ENCODE data around the gene ITGB2.

The ITGB2 gene

DNA sequence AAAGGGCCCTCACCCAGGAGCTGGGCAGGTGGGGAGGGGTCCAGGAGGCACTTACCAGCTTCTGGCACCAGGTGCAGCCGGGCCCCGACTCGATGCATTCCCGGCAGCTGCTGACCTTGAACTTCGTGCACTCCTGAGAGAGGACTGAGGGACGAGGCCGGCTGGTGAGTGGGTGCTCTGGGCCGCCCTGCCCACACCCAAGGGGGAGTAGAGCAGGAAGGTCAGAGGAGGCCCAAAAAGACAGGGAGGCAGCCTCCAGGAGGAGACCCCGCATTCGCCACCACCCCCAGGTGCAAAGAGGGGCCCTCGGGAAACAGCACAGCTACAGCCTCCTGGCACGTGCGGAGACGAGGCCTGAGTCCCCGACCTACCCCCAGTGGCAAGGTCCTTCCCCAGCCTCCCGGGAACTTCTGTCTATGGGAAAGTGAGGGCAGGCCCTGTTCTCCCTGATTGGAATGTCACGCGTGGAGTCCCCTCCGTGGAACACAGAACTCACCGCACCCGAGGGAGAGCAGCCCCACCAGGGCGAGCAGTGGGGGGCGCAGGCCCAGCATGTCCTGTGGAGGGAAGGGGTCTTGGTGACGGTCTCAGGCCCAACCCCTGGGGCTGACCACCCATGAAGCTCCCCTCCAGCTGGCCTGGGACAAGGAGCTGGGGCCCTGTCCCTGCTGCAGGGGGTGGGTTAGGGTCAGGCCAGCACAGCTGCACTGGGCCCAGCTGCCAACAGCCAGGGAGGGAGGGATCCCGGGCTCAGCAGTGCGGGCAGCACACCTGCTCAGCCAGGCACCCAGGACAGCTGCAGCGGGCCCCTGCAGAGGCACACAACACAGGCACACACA lies 10.3 kb downstream of the ITGB2 start:
- DNase-seq, result no peak

DNA sequence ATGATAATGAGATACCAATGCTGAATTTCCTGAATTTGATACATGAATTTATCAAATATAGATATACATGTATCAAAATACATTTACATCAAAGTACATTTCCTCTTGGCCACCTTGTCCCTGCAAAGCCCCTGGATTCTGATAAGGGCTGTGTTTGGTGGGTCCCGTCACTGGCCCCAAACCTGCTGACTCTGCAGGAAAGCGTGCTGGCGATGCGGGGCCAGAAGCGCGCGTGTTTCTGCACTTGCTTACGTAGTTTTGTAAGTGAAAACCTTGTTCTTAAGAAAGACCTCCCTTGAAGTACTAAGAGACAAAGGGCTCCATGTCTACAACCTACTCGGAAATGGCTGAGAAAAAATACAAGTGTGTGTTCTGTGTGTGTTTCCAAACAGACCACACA lies 11.0 kb downstream of the ITGB2 start:
- DNase-seq, result no peak

DNA sequence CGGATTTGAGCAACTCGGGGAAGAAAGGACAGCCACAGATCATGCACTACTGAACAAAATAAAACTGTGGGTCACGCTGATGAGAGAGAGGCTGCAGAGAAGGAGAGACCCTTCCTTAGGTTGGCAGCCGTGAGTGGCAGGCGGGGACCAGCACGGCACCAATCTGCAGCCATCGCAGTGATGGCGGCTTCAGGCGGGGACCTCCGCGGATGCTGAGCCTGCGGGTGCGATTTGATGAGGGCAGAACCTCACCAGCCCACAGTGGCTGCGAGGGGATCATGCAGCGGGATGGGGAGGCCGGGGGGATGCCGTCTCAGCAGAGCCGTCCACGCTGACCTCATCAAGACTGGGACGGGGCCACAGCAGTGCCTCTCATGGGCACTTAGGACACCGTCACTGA lies 11.8 kb downstream of the ITGB2 start:
- no peak for DNase-seq

DNA sequence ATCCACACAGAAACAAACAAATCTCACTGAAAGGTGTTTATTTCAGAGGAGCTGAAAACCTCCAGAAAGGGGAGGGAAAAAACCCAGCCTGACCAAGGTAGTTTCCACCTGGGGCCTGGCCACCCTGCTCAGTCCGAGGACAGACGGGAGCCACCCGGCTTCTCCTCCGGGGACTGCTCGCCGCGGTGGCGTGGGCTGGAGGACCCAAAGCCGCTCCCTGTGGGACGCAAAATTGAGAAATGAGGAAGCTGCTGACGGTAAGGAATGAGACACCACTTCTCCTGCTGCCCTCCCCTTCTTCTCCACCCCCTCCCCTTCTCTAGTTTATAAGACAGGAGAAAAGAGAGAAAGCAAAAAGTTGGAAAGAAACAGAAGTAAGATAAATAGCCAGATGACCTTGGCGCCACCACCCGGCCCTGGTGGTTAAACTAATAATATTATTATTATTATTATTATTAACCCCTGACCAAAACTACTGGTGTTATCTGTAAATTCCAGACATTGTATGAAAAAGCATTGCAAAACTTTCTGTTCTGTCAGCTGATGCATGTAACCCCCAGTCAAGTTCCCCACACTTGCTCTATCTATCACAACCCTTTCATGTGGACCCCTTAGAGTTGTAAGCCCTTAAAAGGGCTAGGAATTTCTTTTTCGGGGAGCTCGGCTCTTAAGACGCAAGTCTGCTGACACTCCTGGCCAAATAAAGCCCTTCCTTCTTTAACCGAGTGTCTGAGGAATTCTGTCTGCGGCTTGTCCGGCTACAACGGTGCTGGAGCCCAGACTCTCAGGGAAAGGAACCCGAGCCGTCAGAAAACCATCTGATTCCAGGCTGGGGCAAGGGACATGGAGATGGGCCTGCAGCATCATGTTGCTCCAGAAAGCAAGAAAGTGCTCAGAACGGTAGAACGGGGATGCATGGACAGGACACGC lies 12.5 kb downstream of the ITGB2 start:
- peak; percentile 25 to 63 for DNase-seq

DNA sequence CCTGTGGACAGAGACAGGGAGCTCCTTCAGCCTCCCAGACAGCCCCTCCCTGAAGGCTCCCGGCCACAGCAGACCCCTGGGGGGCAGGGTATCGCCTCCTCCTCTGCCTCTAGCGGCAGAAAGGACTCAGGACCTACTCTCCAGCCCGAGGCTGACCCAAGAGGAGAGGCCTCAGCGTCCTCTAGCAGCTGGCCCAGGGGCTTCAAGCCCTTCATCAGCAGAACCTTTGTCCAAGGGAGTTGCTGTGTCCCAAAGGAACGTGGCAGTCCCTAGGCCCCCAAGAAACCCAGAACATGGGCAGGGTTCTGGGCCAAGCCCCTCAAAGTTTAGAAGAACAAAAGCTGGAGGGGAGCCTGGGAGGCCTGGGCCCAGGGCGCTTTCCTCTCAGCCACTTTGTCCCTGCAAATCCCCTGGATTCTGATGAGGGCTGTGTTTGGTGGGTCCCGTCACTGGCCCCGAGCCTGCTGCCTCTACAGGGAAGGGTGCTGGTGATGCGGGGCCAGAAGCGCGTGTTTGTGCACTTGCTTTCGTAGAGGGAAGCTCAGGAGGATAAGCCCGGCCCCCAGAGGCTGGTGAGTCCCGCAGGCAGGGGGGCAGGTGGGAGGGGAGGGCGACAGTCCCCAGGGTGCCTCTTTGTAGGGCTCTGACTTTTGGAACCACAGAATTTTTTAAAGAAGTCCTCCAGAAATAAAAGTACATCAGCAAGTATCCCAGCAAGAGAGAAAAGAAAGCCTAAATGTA lies 13.3 kb downstream of the ITGB2 start:
- no peak for DNase-seq

DNA sequence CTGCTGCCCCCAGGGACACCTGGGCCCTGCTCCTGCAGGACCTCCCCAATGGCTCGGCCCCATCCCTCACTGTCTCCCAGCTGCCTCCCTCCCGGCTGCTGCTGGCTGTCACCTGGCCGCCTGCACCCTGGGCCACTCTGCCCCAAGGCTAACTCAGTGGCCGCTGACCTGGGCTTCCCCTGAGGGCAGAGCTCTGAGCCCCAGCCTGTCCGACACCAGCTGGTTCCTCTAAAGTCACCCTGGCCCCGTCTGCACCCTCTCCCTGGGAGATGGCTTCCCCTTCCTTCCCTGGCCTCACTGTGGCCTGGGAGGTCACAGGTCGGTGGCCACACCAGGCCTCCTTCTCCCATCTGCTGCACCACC lies 15.0 kb downstream of the ITGB2 start:
- no peak for DNase-seq

DNA sequence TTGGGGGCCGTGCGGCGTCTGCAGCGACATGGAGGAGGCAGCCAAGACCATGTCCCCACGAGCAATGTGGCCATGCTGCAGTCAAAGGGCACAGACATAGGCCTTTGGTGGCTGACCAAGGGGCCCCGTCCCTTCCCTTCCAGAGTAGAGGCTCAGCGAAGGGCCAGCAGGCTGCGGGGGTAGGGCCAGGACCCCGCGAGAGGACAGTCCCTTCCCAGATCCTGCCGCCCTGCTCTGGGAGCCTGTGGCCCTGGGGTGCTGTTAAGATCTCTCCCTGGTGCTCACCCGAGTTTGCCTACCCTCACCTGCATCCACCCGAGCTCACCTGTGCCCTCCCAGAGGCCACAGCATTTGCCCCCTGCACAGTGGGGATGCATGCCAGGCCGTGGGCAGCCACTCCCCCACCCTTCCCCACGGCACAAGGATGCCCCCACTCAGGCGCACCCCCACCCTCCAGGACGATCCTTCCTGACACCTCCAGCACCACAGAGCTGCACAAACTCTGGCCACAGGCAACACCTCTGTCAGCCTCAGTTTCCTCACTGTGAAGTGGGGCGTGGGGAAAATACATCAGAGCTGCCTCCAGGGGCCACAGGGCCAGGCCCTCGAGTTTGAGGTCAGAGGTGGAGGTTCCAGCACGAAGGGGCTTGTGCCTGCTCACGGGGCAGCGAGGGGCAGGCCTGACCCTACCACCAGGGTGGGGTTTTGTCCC lies 15.5 kb downstream of the ITGB2 start:
- DNase-seq, result no peak

DNA sequence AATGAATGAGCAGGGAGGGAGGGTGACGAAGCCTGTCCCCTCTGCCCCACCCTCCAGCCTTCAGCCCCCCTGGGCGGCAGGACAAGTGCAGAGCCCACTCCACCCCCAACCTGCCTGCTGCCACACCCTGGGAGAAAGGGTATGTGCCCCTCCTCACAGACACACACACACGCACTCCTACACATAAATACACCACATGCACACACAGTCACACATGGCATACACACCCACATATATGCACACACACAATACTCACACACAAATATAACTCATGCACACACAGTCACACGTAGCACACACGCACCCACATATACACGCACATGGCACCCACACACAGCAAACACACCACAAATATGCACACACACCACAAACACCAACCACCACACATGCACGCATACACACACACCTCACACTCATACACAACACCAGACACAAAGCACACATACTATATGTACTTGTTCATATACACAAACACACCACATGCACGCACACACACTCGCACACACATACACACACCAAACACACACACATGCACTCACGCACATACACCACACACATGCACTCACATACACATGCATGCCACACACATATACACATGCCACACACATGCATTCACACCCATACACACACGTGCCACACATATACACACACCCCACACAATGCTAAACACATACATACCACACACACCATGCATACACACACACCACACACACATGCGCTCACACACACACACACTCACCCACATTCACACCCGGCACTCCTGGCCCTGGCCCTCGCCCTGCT lies 16.4 kb downstream of the ITGB2 start:
- DNase-seq, result no peak

DNA sequence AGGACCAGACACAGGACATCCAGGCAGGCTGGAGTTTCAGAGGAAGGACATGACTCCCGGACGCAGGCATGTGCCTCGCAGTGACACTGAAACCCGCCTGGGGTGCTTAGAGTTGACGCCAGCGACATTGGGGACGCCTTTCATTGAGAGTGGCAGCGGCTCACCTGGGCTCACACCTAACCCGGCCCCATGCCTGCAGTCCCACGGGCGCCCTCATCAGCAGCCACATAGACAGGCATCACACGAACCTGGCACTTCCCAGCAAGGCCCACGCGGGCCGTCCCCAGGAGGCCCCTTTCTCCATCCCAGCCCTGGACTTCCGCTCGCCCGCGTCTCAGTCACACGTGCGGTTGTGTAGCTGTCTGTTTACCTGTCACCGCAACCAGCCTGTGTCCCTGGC lies 17.0 kb downstream of the ITGB2 start:
- no peak for DNase-seq

DNA sequence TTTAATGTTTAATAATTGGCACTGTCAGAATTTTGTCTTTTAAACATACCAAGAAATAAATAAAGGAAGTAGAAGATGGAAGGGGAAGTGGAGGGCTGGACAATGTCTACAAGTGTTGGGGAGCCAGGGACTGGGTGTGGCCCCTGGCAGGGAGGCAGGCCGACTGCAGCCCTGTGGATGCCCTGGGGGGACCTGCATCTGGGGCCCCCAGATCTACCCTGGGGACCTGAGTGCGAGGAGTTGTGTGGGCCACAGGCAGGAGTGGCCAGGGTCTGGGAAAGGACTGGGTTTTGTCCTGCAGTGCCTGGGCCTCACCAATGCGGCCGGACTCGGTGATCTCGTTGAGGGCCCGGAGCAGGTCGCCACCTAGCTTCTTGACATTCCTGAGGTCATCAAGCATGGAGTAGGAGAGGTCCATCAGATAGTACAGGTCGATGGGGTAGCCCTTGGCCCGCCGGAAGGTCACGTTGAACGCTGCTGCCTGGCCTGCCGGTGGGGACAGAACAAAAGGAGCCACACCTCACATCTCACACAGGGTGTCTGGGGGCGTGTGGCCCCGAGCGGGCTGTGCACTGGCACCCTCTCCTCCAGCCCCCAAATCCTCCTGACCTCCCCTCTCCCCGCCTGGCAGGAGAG lies 17.5 kb downstream of the ITGB2 start:
- no peak for DNase-seq

DNA sequence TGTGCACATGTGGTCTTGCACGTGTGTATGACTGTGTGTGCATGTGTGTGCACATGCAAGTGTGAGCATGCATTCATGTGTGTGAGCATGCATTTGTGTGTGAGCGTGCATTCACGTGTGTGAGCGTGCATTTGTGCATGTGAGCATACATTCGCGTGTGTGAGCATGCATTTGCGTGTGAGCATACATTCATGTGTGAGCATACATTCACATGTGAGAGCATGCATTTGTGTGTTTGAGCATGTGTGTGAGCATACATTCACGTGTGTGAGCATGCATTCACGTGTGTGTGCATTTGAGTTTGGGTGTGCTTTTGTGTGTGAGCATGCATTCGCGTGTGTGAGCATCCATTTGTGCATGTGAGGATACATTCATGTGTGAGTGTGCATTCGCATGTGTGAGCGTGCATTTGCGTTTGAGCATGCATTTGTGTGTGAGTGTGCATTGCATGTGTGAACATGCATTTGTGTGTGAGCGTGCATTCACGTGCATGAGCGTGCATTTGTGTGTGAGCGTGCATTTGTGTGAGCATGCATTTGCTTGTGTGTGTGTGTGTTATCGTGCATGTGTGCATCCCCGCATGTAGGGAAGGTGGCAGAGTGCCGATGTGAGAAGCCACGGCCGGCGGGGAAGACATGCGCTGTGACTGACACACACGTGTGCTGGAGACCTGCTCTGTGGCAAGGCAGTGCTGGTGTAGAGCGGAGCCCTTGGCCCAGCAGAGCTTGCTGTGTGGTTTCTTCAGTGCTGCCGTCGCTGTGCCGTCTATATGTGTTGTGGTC lies 18.2 kb downstream of the ITGB2 start:
- DNase-seq, result no peak

DNA sequence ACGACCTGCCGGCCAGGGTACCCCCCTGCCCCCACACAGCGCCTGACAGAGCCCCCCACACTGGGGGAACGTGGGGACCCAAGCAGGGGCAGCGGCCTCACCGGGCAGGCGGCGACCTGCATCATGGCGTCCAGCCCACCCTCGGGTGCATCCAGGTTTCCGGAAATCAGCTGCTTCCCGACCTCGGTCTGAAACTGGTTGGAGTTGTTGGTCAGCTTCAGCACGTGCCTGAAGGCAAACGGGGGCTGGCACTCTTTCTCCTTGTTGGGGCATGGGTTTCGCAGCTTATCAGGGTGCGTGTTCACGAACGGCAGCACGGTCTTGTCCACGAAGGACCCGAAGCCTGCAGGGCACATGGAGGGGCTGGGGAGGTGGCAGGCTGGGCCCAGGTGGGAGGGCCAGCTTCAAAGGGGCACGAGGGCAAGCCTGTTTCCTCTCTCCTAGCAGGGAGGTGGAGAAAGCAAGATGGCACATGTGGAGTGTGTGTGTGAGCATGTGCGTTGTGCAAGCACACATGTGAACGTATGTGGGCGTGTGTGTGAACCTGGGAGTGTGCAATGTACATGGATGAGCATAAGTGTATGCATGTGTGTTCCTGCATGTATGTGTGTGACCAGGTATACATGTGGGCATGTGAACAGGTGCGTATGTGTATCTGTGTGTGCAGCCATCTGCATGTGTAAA lies 19.2 kb downstream of the ITGB2 start:
- no peak for DNase-seq

DNA sequence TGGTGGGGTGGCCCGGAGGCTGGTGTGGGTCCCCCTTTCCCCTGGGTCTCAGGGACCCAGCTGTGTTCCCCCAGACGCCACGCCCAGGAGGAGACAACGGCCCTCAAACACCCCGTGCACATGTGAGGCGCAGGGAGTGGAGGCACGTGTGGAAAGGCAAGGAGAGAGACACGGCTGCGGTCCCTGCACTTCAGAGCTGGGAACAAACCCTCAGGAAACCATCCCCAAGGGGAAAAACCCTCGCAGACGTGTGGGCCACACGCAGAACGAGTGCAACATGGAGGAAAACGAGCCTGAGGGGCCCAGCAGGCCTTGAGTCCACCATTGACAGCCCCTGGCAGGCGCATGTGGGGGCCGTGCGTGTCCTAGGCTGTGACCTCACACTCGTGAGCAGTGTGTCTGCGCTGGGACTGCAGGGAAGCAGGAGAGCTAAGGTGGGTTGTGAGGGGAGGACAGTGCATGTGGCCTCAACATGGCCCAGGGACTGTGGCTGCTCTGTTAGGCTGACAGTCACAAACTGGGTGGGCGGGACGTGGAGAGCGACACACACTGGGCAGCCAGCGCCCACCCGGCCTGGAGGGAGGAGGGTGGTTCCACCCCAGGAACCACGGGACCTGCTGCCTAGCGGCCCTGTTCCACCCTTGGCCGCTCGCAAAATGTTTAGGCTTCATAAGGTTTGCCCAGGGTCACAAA lies 20.0 kb downstream of the ITGB2 start:
- DNase-seq, result no peak

DNA sequence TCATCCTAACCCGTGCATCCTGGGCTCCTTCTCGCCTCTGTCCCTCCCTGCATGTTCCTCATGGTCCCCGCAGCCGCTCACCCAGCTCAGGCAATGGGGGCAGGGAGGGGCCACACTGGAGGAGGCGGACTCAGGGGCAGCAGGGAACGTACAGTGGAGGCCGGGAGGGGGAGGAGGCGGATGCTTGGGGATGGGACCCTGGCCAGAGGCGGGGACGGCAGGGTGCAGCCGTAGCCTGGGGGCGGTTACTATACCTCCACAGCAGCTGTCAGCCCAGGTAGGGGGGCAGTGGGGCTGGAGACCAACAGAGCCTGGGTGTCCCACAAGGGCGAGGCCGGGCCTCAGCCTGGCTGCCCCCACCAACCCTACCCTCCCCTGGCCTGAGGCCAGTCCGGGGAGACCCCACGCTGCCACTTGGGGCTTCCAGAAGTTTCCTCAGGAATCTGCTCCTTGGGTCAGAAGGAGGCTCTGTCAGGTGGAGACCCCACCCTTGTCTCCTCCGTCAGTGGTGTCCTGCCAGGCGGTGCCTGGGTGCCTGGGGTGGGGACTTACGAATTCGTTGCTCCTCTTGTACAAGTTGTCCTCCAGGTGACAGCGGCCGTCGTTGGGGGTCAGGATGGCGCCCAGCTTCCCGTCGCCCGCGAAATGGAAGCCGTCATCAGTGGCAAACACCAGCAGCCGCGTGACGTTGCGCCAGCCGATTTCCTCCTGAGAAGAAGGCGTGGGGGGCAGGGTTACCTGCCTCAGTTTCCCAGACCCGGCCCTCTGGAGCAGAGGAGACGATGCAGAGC lies 20.7 kb downstream of the ITGB2 start:
- no peak for DNase-seq

DNA sequence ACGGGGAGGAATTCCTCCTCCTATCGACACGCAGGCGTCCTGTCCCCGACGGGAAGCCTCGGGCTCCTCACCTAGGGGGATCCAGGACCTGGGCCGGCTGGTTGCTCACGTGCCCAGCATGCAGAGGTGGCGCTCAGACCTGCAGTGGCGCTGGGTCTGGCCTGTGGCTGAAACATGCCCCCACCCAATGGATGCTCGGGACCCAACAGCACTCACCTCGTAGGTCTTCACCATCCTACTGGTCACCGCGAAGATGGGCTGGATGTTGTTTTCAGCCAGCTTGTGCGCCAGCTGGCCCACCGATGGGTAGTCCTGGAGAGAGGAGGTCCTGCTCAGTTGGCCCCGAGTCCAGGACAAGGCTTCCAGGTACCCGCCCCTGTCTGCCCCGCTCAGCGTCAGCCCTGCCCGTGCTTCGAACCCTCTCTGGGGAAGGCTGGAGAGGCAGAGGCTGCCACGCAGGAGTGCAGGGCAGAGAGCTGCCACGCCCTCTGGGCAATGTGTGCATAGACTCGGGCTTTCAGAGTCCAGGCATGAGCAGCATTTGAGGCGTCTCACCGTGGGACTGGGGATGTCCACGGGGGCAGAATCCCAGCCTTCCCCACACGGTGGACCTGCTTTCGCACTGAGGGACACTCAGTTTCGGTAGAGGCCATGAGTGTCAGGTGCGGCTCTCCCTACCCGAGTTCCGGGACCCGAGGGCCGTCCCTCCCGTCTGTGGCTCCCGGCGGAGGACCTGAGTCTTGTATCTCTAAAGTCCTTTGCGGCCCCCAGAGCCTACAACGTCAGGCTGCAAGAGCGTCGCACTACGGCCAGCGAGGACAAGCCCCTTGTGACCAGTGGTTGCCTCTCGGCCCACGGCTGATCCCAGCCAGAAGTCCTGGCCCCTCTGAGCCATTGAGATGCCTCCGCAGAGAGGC lies 21.6 kb downstream of the ITGB2 start:
- DNase-seq, result no peak

DNA sequence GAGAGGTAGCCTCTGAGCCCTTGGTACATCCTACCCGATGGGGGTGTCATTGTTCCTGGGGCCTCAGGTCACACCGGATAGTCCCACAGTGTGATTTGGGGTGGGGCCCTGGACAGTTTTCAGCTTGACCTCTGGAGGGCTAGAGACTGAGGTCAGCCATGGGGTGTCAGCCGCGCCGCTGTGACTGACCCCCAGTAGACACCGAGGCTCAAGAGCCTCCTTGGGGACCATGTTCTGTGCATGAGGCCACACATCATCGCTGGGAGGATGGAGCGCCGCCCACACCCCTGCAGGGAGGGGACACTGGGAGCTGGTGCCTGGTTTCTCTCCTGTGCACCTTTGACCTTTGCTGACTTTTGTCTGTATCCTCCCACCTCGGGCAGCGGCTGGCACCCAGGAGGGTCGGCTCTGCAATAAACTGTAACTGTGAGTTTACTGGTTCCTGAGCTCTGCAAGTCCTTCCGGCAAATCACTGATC lies 22.6 kb downstream of the ITGB2 start:
- no peak for DNase-seq
